CD4-positive, alpha-beta T cell treated with Interferon alpha-2 for 1 hour (primary cell): Measurements from ENCODE around the gene CHL1.

Source experiments
- DNase-seq, 2 donors: peaks; one replicate each; pipeline ENCODE4 v3.0.0-alpha.2; 2020 to 2022

CHL1 gene

DNA sequence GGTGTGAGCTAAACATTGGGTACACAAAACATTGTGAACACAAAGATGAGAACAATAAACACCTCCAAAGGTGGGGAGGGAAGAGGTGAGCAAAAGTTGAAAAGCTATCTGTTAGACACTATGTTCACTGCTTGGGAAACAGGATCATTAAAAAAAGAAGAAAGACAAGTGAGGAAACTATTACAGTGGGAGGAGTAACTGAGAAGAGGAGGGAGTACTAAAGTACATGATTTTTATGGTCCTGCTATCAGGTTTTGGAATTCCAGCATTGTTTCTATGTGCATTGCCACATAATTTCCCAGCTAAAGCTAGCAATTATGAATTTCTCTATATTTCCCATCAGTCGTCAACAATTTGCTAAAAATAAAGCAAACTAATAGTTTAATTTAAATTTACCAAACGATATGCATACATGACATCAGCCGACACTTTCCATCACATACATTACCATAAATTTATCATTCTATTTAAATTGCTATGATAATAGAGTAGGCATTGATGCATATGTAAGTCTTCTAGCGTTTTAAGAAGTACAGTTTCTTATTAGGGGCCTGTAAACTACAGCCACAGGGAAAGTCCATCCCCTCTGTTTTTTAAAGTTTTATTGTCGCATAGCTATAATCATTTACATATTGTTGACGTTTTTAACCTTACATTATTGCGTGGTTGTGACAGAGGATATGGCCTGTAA lies 221.8 kb downstream of the CHL1 start:
- DNase-seq: no peak

DNA sequence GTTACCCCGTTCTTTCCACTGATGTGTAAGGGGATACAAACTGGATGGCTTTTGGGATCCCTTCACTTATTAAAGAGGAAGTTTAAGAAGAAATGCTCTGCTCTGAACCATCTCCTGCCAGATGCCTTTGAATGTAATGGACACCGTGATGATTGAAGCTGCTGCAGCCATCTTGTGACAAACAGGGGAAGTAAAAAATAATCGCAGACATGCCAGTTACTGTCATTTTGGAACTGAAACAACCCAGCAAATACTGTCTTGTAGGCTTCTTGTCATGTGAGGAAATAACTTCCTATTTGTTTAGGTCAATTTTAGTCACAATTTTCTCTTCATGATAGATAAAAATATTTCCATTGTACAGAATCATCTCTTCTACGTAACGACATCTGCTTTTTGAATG lies 224.0 kb downstream of the CHL1 start:
- no peak for DNase-seq

DNA sequence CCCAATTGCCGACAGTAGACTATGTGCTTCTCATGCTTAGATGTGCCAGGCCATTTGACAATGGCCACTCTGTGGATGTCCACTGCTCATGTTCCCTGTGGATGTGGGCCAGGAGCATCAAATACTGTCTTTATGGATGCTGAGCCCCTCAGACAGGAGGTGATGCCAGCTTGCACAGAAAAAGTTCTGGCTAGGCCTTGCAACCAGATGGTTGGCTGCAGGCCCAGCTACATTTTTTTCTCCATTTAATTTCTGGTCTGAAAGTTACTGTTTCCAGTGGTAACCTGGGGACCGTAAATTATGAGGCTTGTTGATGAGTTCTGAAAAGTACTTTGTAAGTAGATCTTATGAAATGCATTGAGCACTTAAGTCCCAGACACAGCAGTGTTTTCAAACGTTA lies 228.5 kb downstream of the CHL1 start:
- no peak for DNase-seq

DNA sequence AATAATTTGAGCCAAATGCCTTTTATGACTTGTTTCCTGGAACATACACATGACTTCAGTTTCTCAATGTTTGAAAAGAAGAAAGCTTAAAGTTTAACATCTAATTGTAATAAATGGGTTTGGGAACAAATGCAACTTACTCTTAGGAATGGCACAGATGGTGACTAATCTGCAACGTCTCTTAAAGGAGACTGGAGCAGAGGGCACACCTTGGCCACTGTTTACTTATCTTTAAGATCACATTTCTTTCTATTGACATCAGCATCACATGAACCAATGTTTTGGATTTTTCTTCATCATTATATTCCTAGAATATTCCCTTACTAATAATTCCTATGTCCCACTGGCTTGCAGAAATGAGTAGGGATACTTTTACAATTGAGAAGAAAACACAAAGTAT lies 229.5 kb downstream of the CHL1 start:
- DNase-seq: no peak

DNA sequence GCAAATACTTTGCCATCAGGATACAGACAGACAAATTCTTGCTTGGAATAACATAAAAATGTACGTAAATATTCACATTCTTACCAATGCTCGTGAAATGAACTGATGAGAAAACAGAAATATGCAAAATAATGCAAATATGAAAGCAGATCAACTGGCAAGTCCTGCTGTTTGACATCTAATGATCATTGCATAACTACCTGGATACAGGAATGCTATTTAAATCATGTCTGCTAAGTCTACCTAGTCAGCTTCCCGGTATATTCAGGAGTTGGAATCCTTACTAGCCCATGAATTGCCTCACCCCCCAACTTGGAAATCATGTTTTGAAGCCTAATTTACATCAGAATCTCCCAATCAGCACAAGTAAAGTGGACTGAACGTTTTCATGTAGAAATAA lies 230.6 kb downstream of the CHL1 start:
- no peak for DNase-seq

DNA sequence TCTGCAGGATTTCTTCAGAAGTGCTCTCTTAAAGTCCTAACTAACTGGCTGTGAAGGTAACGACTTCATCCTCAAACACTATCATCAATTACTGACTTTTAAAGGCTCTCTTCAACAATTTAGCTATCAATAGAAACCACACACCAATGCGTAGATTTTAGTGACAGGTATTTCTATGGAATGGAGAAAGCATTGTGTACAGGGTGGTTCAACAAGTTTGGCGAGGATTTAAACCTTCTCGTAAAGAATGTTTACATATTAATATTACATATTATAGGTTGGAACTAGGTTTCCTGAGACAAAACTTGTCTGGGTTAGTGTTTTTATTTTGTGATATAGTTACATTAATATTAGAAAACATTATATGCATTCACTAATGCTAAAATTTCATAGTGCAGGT lies 233.6 kb downstream of the CHL1 start:
- no peak for DNase-seq

DNA sequence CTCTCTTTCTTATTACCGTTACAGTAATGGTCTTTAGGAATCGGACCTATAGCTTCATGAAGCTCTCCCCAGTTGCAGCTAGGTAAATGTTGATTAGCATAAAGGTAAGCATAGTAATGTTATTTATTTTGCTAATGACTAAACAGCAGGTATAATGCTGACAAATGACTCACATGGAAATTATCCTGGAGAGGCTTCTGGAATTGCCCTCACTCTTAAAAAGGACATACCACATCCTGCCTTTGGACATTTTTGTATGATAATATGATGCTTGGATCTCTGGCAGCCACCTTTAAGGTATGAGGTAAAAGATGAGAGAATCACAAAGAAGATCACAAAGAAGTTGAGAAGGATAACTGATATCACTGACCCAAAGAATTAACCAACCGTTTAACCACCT lies 238.6 kb downstream of the CHL1 start:
- DNase-seq: no peak

- DNase-seq: no peak
Measured at GRCh38 chr3:436053-436452, 239.5 kb downstream of the CHL1 start.

GRCh38 chr3:440826-441225 lies 244.3 kb downstream of the CHL1 start:
- DNase-seq: no peak

DNA sequence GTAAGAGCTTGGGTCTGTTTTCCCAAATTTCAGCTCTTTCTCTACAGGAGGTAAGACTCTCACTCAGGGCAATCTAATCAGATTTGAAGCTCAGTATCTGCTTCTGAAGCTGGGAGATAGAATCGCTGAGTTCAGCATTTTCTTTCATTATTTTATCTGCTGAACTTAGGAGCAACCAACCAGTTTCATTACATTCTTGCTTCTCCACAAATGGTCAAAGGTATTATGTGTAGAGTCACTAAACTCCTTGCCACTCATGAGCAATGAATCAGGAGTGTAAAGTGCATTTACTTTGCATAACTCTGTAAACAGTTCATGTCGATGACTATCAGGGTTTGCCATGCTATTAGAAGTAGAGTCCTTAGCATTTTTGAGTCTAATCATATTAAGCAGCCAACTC lies 249.4 kb downstream of the CHL1 start:
- DNase-seq: no peak

- DNase-seq: no peak
Measured at GRCh38 chr3:447671-448070, 251.1 kb downstream of the CHL1 start.

DNA sequence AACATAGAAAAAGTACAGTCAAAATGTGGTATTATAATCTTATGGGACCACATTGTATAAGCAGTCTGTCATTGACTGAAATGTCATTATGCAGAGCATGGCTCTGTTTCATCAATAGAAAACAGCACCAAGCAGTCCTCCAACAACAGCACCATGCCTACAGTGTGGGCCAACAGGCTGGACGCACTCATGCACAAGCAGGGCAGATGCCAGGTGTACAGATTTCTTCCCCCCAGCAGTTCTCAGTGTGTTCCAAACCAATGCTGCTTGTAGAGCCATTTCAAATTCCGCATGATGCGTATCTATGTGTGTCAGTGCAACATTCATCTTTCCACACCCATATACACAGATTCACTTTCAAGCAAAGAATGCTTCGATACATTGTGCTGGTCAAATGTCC lies 253.1 kb downstream of the CHL1 start:
- no peak for DNase-seq

GRCh38 chr3:452221-452620 lies 255.7 kb downstream of the CHL1 start:
- DNase-seq: no peak

GRCh38 chr3:453106-453505 lies 256.5 kb downstream of the CHL1 start:
- no peak for DNase-seq

DNA sequence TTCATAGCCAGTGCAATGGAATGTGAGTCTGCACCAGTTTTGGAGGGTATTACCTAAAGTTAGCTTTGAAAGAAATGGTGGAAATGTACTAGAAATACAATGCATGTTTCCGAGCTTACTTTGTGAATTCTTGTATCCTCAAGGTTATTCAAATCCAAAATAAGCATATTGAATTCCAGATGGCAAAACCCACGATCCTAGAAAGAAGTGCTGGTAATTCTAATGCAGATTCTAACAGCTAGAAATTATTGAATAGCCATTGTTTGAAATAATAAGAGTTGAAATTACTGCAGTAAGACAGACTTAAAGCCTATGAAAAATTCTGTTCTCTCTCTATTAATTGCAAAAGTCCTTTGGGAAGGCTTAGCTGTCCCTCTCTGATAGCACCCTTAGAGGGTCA lies 258.4 kb downstream of the CHL1 start:
- no peak for DNase-seq

GRCh38 chr3:458124-458523 lies 261.6 kb downstream of the CHL1 start:
- no peak for DNase-seq

DNA sequence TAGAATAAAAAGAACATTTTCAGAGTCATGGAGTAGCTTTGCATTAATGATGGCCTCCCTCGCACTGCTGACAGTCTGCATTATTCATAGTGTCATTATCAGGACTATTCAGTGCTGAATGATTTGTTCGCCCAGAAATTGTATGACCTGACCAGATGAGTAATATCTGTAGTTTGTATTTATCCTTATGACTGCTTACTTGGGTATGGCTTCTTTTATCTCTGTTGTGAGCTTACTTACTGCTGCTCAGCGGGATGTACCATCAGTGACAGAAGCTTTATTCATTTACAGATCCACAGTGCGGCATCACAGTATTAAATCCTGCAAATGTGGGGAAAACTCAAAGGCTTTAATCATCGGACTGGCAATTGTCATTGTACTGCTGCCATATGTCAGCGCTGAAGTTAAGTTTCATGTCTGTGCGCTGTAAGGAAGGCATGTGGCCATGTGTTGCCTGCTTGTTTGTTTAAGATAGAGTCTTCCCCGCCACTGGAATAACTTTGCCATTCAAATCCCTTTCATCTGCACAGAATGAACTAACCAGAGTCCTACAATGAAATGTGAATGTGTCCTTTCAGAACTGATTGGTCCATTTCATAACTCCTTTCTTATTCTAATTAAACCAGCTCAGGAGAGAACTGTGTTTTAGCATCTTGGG lies 262.2 kb downstream of the CHL1 start:
- DNase-seq: no peak
